Uterus (tissue), 2 donors: ENCODE results near the gene ADAMTS12.

ENCODE experiments used
- CTCF ChIP-seq, 4 experiments: fragments of 200-600 bp in 2 of 4; fragments of 450-650 bp in 2 of 4; sonication (generic) in 2 of 4; IDR thresholded peaks; one replicate each; pipeline ENCODE4 v1.5.1; 2016 to 2019; ENCODE audit warnings: antibody characterized with exemption in 4 of 4, mild to moderate bottlenecking in 2 of 4, moderate library complexity in 1 of 4
- POLR2A ChIP-seq, 2 donors: fragments of 450-650 bp; IDR thresholded peaks; one replicate each; pipeline ENCODE4 v1.6.1; 2016; ENCODE audit warnings: antibody characterized with exemption in 2 of 2, mild to moderate bottlenecking in 1 of 2, moderate library complexity in 1 of 2

- TF ChIP-seq CTCF (IDR thresholded peaks at IDR 0.05) (no peak), POLR2A (IDR thresholded peaks at IDR 0.05) (no peak)
These were observed 155.3 kb downstream of the ADAMTS12 start for GRCh38 chr5:33736510-33736909.
